ENCODE data around the gene PSMD12. TPM values are rescaled to one million over a fixed set of nuclear protein-coding genes. Genes with fewer than 3 reads are reported as not detected.
A peak's percentile ranks its signal among the peaks of the same experiment; 100 is the strongest.

PSMD12 gene
- total RNA-seq, 1 experiment from 2014 or later, result 84.4 TPM

- Mint-ChIP-seq H3K4me1 (ENCODE audit: low read depth, unreplicated experiment) (peaks cover 9% of the 10 kb centered on the region), H3K27me3 (ENCODE audit: insufficient read depth, unreplicated experiment) (peaks cover 3% of the 10 kb centered on the region), H3K9me3 (ENCODE audit: unreplicated experiment) (no peaks in the 10 kb centered on the region), H3K4me3 (ENCODE audit: unreplicated experiment) (peak overlapping the region; percentile 72), H3K27ac (ENCODE audit: unreplicated experiment) (no peak overlapping the region), H3K36me3 (ENCODE audit: insufficient read depth, unreplicated experiment) (peaks cover 6% of the 10 kb centered on the region)
- Histone ChIP-seq H3K9me3 (no peaks in the 10 kb centered on the region), H3K27me3 (replicated peaks; ENCODE audit: control insufficient read depth, insufficient read depth, low read length) (no peaks in the 10 kb centered on the region), H3K4me1 (0 out of 2 replicates have a peak, but pooled peaks cover 8% of the 10 kb centered on the region), H3K36me3 (ENCODE audit: control insufficient read depth, insufficient read depth, low read length) (no peaks in the 10 kb centered on the region), H3K4me3 (ENCODE audit: low read depth, low read length) (peak overlapping the region; percentile 81)
- POLR2A ChIA-PET, result no interaction called here
- peak; percentile 50 to 58 for TF ChIP-seq CTCF (IDR thresholded peaks at IDR 0.05; ENCODE audit: insufficient read depth in 1 of 2, low read depth in 1 of 2, low read length in 1 of 2, severe bottlenecking in 1 of 2, unreplicated experiment in 1 of 2)
- no TSS peak for BruUV-seq (replicated peaks)
- intact Hi-C loops (cut with micrococcal nuclease; ENCODE audit: unreplicated experiment), result loop anchor here (1.0 to 2.0 kb wide), 4 partner anchors 96 to 311 kb away; no protein-coding TSS in a partner anchor
- CTCF ChIA-PET, result interaction anchor here (0.7 to 1.6 kb wide), 6 partner anchors 9 to 271 kb away, joined by 3 to 10 read pairs (median 3); no protein-coding TSS in a partner anchor
- peak; percentile 69 to 88 for DNase-seq
Measured at GRCh38 chr17:67378454-67379250, 12.3 kb upstream of the PSMD12 start.

- ChIA-PET POLR2A (no interaction called here), CTCF (interaction anchor here (0.7 to 1.6 kb wide), 4 partner anchors 43 to 267 kb away, joined by 3 to 10 read pairs (median 6); no protein-coding TSS in a partner anchor)
- H3K4me1 ChIP-seq, result 0 out of 2 replicates have a peak, but pooled peaks cover 8% of the 10 kb centered on the region
- peak overlapping the region; percentile 81 for H3K4me3 ChIP-seq (ENCODE audit: low read depth, low read length)
- intact Hi-C loops (cut with micrococcal nuclease; ENCODE audit: unreplicated experiment), result loop anchor here (2.0 kb wide), 2 partner anchors 97 to 101 kb away; no protein-coding TSS in a partner anchor
- no peak overlapping the region for H3K27ac Mint-ChIP-seq (ENCODE audit: unreplicated experiment)
- no peaks in the 10 kb centered on the region for H3K9me3 ChIP-seq
- no peaks in the 10 kb centered on the region for H3K9me3 Mint-ChIP-seq (ENCODE audit: unreplicated experiment)
- H3K27me3 ChIP-seq (replicated peaks; ENCODE audit: control insufficient read depth, insufficient read depth, low read length), result no peaks in the 10 kb centered on the region
- peaks cover 9% of the 10 kb centered on the region for H3K4me1 Mint-ChIP-seq (ENCODE audit: low read depth, unreplicated experiment)
- TF ChIP-seq CTCF (IDR thresholded peaks at IDR 0.05; ENCODE audit: insufficient read depth in 1 of 2, low read depth in 1 of 2, low read length in 1 of 2, severe bottlenecking in 1 of 2, unreplicated experiment in 1 of 2), result peak in 1 of 2 experiments; percentile 47
- peaks cover 3% of the 10 kb centered on the region for H3K27me3 Mint-ChIP-seq (ENCODE audit: insufficient read depth, unreplicated experiment)
- H3K4me3 Mint-ChIP-seq (ENCODE audit: unreplicated experiment), result peak overlapping the region; percentile 72
- H3K36me3 Mint-ChIP-seq (ENCODE audit: insufficient read depth, unreplicated experiment), result peaks cover 6% of the 10 kb centered on the region
- BruUV-seq (replicated peaks), result no TSS peak
- H3K36me3 ChIP-seq (ENCODE audit: control insufficient read depth, insufficient read depth, low read length), result no peaks in the 10 kb centered on the region
- peak; percentile 56 to 70 for DNase-seq
Measured at GRCh38 chr17:67377488-67378453, 11.4 kb upstream of the PSMD12 start.
